HG03135 (cell line): ENCODE data around the gene COPZ2.
"Not testable (repeated sequence)": the region's sequence is repeated elsewhere in the genome, so short reads cannot be mapped to it uniquely, and the experiment has no call there.

Experiments used
- ATAC-seq: cut with Tn5 transposase; IDR thresholded peaks from one replicate; pipeline ENCODE4 v1.9.1; 2021; ENCODE audit warnings: mild to moderate bottlenecking, moderate library complexity; ENCODE audit not compliant: unreplicated experiment

COPZ2 gene

GRCh38 chr17:48037036-48037837, at the start of gene COPZ2:
COPZ2 (minus strand) TSS chr17:48037797; CDS start chr17:48037777, 20 bp downstream.
- ATAC-seq, result no peak

- no peak for ATAC-seq
These were observed 47.3 kb upstream of the COPZ2 start for GRCh38 chr17:48084932-48085331.

DNA sequence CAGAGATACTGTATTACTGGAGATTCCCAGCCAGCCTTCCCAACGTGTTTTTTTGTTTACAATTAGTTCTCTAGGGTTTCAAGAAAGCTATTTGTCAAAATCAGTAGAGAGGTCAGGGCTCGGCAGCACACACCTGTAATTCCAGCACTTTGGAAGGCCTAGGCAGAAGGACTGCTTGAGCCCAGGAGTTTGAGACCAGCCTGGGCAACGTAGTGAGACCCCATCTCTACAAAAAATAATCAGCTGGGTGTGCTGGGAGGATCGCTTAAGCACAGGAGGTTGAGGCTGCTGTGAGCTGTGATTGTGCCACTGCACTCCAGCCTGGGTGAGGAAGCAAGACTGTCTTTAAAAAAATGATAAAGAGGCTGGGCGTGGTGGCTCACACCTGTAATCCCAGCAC, 44.3 kb upstream of the COPZ2 start:
- no peak for ATAC-seq

DNA sequence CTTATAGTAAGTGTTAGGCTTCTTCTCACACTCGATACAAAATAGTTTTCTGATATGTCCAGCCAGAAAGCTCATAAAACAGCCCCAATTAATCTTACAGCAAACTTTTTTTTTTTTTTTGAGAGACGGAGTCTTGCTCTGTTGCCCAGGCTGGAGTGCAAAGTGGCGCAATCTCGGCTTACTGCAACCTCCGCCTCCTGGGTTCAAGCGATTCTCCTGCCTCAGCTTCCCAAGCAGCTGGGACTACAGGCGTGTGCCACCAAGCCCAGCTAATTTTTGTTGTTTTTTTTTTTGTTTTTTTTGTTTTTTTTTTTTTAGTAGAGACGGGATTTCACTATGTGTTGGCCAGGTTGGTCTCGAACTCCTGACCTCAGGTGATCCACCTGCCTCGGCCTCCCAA, 39.6 kb upstream of the COPZ2 start:
- ATAC-seq, result not testable (repeated sequence)

GRCh38 chr17:48074322-48075081, 36.9 kb upstream of the COPZ2 start:
- no peak for ATAC-seq

- not testable (repeated sequence) for ATAC-seq
These were observed 36.0 kb upstream of the COPZ2 start for GRCh38 chr17:48073566-48074094.

GRCh38 chr17:48072811-48073210, 35.2 kb upstream of the COPZ2 start:
- ATAC-seq, result not testable (repeated sequence)

DNA sequence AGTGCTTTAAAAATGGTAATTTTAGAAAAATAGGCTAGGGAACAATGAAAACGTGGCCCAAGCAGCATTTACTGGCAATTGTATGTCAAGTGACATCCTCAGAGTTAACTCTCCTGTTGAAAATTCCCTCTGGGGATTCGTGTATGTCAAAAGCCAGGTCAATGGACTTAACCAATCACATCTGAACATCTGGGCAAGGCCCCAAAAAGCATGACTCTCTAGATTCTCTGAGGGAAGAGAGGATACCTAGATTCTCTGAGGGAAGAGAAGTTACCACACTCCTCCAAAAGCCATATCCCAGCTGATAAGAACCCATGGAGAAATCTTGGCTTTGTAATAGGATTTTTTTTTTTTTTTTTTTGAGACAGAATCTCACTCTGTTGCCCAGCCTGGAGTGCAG, 34.1 kb upstream of the COPZ2 start:
- no peak for ATAC-seq

GRCh38 chr17:48070195-48070594, 32.6 kb upstream of the COPZ2 start:
- ATAC-seq, result no peak

DNA sequence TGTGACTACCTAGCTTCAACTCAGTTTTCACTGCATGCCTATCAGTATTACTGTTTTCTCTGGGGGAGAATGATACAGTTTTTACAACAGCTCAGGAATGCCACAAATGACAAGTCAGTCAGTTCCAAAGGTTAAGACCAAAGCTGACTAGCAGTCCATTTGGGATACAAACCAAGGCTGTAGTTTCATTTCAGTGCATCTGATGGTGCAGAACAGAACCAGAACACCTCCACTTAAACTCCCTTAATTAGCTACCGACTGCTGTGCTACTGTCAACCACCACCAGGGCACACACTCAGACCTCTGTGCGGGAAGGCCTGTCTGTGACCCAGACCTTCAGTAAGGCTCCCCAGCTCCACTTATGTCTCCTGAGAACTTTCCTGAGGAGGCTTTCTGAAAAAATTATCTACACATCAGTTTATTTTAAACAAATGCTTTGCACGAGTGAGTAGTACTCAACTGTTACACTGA, 30.9 kb upstream of the COPZ2 start:
- ATAC-seq, result no peak

DNA sequence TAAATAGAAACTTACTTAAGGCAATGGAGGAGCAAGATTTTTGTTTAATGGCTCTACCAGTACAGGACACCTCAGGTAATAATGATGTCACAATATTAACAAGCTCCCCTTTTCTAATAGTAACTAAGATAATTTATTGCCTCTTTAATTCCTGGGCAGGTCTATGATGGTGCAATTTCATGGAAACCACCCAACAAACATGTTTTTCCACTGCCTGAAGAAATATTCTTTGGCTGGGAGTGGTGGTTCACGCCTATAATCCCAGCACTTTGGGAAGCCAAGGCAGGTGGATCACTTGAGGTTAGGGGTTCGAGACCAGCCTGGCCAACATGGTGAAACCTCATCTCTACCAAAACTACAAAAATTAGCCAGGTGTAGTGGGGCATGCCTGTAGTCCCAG, 30.2 kb upstream of the COPZ2 start:
- not testable (repeated sequence) for ATAC-seq

- no peak for ATAC-seq
These were observed 29.6 kb upstream of the COPZ2 start for GRCh38 chr17:48067245-48067644.

- ATAC-seq, result no peak
These were observed 29.1 kb upstream of the COPZ2 start for GRCh38 chr17:48066656-48067055.

DNA sequence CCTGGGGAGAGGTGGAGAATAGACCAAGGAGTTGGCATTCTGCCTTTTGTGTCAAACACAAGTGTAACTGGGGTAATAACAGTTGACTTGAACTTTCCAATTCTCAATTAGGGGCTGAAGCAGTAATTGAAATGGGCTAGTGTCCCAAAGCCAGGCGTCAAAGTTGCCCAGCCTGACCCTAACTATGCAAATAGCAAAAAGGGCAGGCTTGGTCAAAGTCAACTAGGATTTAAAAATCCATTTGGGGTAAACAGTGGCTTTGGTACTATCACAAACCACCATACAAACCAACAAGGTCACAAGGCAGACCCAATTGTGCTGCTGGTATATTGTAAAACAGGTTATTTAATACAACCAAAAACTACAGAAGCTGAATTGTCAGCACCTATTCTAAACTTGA, 28.6 kb upstream of the COPZ2 start:
- no peak for ATAC-seq

DNA sequence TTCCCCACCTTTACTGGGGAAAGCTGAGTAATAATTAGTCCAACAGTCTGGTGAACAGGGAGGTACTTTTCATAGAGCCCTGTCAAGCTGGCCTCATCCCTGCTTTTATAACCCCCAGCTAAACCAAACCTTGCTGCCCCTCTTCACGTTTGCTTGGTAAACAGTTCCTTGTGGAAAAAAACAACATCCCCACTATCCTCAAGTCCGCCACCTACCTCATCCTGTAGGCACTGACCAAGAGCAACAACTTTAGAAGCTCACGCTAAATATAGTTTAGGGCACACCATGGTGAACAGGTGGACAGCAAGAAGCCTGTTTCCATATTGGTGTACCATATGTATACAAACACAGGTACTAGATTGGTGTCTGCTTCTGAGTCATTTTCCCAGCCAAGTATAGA, 27.0 kb upstream of the COPZ2 start:
- ATAC-seq, result no peak

GRCh38 chr17:48062273-48062672, 24.7 kb upstream of the COPZ2 start:
- ATAC-seq, result no peak

DNA sequence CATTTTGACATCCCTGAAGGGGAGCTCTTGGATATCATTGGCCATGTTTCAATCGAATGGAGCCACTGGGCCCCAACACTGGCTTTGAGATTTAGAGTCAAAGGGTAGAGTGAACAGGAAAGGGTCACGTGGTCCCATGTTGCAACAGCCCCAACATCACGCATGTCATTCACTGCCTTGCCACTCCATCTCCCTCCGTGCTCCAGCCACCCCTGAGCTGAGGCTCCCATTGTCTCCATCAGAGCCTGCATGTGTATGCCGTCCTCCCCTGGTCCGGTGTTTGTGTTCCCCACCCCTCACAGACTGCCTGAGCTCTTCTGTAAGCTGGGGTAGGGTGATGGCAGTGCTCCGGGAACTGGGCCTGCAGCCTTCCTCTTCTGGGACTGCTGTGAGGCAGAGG, 22.7 kb upstream of the COPZ2 start:
- ATAC-seq, result no peak

DNA sequence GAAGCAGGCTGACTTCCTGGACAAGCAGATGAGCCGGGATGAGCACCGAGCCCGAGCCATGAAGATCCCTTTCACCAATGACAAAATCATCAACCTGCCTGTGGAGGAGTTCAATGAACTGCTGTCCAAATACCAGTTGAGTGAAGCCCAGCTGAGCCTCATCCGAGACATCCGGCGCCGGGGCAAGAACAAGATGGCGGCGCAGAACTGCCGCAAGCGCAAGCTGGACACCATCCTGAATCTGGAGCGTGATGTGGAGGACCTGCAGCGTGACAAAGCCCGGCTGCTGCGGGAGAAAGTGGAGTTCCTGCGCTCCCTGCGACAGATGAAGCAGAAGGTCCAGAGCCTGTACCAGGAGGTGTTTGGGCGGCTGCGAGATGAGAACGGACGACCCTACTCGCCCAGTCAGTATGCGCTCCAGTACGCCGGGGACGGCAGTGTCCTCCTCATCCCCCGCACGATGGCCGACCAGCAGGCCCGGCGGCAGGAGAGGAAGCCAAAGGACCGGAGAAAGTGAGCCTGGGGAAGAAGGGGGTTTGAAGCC, 21.6 kb upstream of the COPZ2 start:
- ATAC-seq, result no peak

GRCh38 chr17:48058393-48059124, 21.0 kb upstream of the COPZ2 start:
- no peak for ATAC-seq

- no peak for ATAC-seq
These were observed 20.0 kb upstream of the COPZ2 start for GRCh38 chr17:48057626-48058025.

- ATAC-seq, result no peak
These were observed 19.3 kb upstream of the COPZ2 start for GRCh38 chr17:48056879-48057278.
